Left renal pelvis (tissue), 4 donors: Measurements from ENCODE around the gene ITGB8. TPM values are rescaled to one million over a fixed set of nuclear protein-coding genes. Genes with fewer than 3 reads are reported as not detected.
"Not testable (repeated sequence)": the region's sequence is repeated elsewhere in the genome, so short reads cannot be mapped to it uniquely, and the experiment has no call there.

Experiments used
- DNase-seq, 4 donors: peaks; one replicate each; pipeline ENCODE4 v3.0.0-alpha.2; 2013; ENCODE audit warnings: low read depth in 4 of 4, low spot score in 3 of 4
- polyA plus RNA-seq, 4 donors: library from polyadenylated mRNA; unstranded; fragments of 120-200 nt; gene quantifications; one replicate each; pipeline ENCODE4 v1.2.1, GENCODE V29; 2013; ENCODE audit not compliant: insufficient read length in 4 of 4

ITGB8 gene
- polyA plus RNA-seq, 4 donors, result 14.4 to 48.0 (median 47.0) TPM

DNA sequence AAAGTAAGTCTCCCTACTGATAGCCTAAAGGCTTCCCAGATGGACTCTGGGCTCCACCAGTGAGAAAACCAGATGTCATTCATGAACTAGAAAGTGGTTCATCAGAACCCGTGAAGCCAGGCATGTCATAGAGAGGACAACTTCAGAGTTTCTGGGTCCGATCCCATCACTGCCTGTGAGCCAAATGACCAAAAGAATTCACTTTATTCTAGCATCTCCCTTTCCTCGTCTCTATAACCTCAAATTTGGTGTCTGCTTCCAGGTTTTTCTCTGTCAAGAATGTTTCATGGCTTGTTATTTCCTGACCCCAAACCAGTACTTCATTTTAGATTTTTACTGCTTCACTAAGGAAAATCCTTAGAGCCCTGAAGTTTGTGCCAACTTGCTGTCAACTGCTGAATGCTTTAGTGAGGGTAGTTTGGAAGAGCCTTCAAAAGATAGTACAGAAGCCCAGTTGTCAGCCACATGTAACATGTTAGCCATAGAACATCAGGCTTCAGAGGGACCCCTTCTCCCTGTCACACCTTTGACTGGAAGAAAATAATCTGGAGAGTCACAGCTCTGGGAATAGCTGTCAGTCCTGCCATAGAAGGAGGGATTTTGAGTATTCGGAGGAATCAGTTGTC lies 34.0 kb downstream of the ITGB8 start:
- no peak for DNase-seq

DNA sequence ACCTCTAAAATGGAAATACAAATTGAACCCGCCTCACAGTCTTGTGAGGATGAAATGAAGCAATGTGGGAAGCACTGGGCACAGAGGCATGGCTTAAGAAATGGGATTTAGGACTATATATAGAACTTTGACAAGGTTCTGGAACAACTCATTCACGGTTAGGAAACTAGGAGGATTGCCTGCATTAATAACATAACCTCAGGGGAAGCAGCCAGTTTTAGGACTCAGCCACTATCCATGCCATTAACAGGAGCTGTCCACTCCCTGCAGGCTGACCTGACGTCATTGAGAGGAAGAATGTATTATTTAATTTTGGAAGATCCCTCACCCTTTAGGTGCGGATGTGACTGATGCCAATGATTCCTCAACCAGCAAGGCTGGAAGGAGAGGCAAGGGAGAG lies 34.8 kb downstream of the ITGB8 start:
- no peak for DNase-seq

DNA sequence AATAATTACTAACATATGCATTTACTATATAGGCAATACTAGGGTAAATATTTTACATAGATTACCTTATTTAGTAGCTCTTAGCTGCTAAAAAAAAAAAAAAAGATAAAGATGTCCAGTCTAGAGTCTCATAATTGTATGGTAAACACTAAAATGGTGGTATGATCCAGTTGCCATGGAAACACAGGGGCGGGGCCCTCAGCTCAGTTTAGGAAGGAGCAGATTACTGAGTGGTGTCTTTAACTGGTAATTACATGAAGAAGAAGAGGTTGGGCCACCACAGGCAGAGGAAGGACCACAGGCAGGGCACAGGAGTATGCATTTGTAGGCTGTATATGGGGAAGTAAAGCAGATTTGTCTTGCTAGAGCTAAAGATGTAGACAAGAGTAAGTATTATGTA lies 43.7 kb downstream of the ITGB8 start:
- no peak for DNase-seq

DNA sequence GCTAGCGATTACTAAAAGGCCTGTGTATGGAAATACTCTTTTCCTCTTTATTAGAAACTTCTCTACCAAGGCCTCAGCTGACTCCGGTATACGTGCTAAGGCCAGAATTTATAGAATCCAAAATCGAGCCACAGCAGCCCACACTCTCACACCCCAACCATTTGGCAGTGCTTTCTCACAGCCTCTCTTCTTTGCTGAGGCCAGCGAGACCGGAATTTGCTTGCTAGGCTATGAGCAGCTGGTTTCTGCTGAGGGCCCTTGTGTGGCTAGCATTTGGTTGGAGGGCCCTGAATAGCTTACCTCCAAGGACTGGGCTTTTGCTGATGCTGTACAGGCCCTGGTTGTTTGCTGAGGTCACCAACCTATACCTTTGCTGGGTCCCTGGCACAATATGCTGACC lies 46.1 kb downstream of the ITGB8 start:
- no peak for DNase-seq

DNA sequence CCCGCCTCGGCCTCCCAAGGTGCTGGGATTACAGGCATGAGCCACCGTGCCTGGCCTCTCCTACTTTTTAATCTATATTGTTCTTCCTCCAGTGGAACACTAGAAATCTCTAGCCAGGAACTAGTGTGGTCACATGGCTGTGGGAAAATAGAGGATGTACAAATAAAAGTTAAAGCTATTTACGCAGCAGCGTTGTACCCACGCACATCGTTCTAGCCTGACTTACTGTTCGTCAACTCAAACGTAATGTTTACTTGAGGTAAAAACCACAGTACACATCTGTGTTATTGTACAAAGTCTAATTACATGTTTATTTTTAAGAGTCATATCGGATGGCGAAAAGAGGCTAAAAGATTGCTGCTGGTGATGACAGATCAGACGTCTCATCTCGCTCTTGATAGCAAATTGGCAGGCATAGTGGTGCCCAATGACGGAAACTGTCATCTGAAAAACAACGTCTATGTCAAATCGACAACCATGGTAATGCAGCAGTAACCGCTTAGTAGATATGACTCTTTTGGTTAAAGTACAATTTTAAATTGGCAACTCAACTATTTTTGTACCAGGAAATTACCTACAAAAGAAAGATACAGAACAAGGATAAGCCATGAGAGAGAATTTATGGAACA lies 50.8 kb downstream of the ITGB8 start:
- no peak for DNase-seq

DNA sequence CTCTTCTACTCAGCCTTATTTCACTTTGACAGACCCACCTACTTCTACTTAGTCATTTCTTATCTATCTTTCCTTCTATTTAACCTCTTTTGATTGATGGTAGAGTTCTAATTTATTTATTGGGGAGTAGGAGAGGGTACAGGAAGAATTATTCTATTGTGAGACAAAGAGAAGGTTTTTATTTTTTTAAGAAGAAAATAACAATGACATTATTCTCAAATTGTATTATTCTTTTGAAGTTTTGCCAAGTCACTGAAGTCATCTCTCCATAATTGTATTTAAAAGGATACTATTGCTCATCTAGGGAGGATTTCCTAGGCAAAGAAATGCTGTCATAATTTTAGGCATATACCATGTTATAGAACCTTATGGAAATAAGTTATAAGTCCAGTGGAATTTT lies 52.7 kb downstream of the ITGB8 start:
- no peak for DNase-seq

DNA sequence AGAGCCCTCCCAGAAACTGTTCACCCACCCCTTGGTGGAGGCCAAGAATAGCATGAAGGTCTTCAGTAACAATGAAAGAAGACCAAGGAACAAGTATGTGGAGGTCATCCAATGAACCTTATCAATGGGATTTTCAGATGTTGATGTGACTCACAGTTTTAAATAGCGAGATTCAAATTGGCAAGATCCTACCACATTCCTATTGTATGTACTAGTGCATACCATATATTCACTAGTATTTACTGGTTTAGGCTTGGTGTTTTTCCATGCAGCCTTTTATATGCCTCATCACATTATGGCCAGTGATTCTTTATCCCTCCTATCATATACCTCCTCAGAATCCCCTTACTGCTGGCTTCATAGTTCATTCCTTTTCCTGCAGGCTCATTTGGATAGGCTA lies 54.4 kb downstream of the ITGB8 start:
- DNase-seq, result no peak

DNA sequence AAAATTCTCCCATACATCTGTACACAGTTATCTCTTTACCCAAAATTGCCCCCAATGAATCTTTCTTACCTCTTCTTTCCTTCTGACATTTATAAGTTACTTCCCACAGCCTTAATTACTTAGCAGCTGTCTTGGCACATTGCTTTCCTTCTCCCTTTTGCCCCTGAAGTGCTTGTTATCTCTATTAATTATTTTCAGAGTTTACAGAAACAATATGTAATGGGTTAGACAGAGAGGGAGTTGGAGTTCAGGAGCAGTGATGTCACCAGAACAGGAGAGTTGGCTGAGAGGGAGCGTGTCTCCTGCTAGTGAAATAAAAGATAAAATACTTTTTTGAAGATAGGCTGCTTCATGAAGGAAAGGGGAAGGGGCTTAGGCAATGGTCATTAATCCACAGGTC lies 57.4 kb downstream of the ITGB8 start:
- DNase-seq, result no peak

DNA sequence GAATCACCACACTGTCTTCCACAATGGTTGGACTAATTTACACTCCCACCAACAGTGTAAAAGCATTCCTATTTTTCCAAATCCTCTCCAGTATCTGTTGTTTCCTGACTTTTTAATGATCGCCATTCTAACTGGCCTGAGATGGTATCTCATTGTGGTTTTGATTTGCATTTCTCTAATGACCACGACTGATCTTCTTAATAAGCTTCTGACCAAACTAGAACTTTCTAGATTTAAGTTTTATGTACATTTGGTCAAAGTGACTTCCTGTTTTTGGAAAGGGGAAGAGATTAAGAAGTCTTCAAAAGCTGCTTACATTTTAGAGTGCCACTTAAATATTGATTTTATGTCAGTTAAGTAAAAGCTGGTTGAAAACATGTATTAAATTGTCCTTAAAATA lies 58.5 kb downstream of the ITGB8 start:
- DNase-seq, result not testable (repeated sequence)

DNA sequence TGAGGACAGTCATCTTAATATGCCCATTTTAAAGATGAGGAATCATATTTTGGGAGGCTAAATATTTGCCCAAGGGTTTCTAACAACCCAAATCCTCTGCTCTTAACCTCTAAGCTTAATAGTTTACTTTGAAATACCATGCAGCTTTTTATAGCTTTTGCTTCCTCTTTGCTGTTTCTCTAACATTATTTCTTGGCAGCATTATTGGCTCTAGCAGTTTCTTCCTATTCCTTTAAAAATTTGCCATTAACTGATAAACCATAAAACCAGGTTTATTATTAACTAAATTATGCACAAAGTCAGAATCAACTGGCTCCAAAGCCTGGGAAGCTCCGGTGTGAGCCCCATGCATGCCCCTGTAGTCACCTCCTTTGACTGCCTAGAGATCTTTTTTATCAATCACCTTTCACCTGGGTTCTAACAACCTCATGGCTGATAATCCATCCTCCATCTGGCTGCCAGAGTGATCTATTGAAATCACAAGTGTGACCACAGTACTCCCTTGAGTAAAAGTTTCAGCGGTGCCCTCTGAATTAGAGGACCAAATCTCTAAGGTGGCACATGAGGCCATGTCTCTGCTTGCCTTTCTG lies 62.4 kb downstream of the ITGB8 start:
- no peak for DNase-seq

DNA sequence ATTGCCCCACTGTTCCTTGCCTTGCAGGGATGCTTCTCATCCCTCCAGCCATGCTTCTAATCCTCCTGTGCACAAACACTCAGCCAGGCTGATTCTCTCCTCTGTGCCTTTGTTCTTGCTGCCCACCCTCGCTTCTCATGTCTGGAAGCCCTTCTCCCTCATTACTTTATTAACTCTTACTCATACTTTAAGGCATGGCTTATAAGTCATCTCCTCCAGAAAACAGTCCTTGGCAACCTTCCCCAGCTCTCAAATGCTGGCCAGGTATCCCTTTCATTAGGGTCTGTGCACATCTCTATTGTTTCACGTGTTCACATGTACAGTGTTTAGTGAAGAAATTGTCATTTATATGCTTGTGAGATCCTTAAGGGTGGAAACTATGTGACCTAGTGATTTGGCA lies 62.9 kb downstream of the ITGB8 start:
- DNase-seq, result no peak

DNA sequence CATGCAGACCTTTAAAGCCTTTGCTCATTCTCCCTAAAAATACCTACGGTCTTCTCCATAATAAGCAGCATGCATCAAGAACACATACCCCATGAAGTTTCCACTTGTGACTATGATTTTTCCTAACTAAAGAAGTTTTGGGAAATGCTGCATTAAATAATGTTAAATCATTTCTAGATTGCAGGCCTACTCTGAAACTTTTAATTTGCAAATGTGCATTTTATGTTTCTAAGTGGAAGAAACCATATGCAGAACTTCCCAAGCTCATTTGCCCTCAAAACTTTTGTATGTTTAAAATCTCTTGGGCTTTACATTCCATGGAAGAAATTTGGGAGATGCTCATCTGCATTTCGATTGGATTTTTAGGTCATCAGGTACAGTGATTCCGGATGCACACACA lies 63.6 kb downstream of the ITGB8 start:
- DNase-seq, result no peak

DNA sequence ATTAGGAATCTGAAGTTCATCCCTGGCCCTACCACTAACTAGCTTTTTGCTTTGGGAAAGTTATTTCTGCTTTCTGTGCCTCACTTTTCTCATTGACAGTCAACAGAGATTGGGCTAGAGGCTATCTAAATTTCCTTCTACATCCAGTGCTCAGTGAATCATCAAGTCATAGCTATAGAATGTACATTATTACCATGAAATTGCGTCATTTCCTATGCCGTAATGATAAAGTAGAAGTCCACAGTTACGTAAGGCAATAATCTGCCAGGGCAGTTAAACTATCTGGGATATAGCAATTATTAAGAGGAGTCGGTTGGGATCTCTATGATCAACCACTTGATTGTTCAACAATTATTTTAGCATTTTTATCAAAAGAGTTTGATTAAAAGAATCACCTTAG lies 64.4 kb downstream of the ITGB8 start:
- no peak for DNase-seq

DNA sequence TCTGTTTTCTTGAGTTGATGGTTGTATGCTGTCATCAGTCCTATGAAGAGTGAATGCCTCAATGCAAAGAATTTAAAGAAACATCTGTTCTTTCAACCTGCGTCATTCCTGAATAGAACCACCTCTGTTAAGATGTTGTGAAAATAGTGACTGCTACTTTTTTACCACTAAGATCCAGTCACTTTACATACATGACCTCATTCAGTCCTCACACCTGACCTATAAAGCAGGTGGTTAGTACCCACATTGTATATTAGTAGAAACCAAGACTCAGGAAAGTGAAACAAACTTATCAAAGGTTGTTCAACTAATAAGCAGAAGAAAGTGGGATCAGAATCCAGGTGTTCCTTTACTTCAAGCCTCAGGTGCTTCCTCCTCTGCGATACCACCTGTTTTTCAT lies 64.8 kb downstream of the ITGB8 start:
- DNase-seq, result no peak

DNA sequence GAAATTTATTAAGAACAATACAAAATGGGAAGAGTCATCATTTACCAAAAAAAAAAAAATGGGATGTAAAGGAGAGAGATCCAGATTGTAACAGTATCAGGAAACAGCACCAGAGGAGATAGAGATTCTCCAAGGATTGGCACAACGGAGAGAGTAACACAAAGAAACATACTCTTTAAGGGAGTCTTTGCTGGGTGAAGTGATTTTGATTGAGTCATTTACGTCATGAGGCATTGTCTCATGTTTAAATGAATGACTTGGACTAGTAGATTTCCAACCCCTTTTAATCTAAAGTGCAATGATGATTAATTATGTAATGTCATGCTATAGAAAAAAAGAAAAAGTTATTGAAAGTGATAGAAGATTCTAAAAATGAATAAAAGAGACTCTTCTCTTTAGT lies 68.8 kb downstream of the ITGB8 start:
- DNase-seq, result no peak

DNA sequence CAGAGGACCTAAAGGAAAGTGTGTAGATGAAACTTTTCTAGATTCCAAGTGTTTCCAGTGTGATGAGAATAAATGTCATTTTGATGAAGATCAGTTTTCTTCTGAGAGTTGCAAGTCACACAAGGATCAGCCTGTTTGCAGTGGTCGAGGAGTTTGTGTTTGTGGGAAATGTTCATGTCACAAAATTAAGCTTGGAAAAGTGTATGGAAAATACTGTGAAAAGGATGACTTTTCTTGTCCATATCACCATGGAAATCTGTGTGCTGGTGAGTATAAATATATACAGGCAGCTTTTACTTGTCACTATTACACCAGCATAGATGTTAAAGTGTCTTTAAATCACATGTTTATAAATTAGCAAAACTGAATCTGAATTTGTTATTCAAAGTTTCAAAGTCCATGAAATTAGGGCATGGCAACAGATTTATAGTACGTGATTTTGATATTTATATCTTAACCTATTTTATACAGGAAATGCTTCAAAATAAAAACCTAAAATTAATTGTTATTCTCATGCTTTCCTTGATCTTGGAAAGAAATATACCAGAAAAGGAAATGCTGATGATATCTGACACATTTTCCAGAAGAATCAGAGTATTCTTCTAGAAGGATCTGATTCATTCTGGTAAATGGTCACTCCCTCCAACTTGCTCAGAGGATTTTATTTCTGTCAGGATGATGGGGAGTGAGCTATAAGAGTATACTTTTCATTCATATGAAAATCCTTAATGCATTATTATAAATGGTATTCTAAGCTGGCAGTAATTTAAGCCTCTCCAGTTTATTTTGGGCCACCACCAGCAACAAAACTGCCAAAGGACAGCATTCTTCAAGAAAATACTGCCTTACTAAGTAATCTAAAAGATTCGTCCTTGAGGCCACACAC lies 71.4 kb downstream of the ITGB8 start:
- DNase-seq, result no peak

DNA sequence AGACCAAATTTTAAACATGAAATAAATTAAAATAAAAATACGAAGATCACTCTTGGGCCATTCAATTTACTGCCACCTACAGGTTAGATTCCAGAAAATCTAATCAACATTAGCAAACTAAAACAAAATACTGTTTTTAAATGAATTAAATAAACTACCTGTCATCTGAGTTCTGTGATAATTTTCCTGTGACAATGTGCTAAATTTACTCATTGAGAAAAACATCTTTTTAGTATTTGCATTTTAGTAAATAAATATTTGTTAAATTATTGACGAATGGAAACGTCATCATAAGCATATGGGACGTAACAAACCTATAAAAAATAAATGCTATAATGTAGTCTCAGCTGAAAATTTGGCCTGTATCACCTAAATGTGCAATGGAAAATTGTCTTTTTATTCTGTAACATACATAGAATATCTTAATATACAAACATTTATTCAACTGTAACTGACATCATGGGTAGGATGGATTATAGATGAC lies 72.1 kb downstream of the ITGB8 start:
- DNase-seq, result no peak

DNA sequence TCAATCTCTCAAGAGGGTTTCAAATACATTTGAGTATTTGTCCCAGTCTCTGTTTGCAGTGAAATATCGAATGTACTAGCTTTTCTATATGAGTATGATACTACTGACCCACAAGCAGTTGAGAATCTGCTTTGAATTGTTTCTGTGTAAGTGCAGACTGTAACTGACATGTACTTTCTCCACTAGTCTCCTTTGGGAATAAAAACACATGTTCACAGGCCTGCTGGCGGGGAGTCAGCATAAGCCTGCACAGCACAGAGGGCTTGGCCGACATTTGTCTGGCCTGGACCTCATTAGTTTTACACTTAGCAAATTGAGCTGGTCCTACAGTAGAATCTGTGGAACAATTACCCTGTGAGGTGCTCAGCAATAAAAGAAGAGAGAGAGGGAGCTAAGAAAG lies 72.6 kb downstream of the ITGB8 start:
- no peak for DNase-seq

DNA sequence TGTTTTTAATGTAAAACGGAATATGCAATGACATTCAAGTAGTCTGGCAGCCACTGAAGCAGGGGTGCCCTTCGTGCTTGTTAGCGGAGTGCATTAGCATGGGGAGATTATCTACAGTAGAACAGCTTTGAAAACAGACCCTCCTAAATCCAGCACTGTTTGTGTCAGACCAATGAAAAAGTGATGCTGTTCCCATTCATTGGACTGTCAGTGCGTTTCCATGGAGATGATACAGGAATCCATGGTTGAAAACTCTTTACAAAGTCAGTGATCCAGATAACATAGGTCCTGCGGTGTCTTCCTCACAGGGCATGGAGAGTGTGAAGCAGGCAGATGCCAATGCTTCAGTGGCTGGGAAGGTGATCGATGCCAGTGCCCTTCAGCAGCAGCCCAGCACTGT lies 73.6 kb downstream of the ITGB8 start:
- DNase-seq, result no peak

DNA sequence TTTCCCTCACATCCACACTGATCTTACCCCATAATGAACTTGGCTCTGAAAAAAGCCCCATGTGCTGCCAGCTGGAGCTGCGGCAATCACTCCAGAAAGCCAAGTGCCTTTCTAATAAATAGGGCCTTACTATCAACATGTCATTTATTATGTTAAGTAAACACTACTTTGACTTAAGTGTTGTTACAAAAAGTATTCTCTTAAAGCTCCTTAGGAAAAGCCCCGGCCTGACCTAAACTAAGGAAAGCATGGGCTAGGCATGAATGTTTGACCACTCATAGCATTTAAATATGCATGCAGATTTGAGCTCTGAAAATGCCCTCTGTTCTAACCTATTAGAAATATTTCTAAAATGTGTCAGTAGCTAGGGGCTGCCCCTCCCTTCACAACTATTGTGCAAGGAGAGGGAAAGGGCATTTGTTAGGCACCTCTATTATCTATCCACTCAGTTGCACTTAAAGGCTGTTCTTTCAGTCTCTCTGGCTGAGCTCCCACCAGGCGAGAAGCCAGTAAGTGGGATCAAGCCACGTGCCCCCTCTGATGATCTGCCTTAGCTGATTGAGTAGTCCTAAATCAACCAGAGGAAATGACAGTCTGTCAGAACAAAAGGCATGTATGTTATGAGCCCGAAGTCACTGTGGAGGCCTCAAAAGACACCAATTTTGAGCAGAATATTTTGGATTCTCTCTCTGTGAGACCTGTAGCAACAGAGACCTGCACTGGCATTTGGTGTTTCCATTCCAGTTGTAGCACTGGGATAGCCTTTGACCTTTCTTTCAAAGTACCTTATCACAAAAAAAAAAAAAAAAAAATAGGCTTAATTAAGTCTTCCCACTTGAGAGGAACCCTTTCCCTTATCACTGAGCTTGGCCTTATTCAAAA lies 77.1 kb downstream of the ITGB8 start:
- DNase-seq, result no peak

DNA sequence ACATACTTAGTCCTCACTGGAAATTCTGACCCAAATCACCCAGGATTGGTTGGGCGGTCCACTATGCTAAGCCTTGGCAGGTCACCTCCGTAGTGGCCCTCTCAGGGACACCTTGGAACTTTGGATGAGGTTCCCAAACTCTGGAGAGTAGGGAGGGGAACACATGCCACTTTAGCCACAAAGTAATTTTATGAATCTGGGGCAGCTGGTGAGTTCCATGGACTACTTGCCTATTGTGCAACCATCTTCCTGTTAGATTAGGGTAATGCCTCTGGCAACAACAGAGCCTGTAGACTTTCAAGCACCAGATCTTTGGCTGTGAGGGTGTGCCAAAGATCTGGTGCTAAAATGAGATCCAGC lies 77.7 kb downstream of the ITGB8 start:
- DNase-seq, result no peak
